CD14-positive monocyte (primary cell): ENCODE data around the gene DDX31. TPM values are rescaled to one million over a fixed set of nuclear protein-coding genes. Genes with fewer than 3 reads are reported as not detected.

Experiments
- DNase-seq, 3 donors: peaks; one replicate each; pipeline ENCODE4 v3.0.0-alpha.2; 2011 to 2022
- H2AFZ ChIP-seq: 2 replicates; pipeline ENCODE4 v1.6.0; 2012; ENCODE audit warnings: mild to moderate bottlenecking, low read depth, low read length, inconsistent platforms; ENCODE audit not compliant: insufficient read depth, poor library complexity, severe bottlenecking
- H3K27ac ChIP-seq, 2 donors: 1 replicate in 1 of 2; 2 replicates in 1 of 2; pipeline ENCODE4 v1.5.1; 2012 to 2013; ENCODE audit warnings: low read length in 2 of 2, control low read depth in 1 of 2, inconsistent platforms in 1 of 2, low read depth in 1 of 2, mild to moderate bottlenecking in 1 of 2
- H3K27me3 ChIP-seq, 2 donors: one replicate each; pipeline versions ENCODE4 v1.6.0 to v1.6.1; 2011 to 2013; ENCODE audit warnings: low read length in 2 of 2; ENCODE audit not compliant: control insufficient read depth in 2 of 2, insufficient read depth in 2 of 2
- H3K36me3 ChIP-seq, 2 donors: replicated peaks in 1 of 2; 1 replicate in 1 of 2; 2 replicates in 1 of 2; pipeline versions ENCODE4 v1.5.1 to v1.6.1; 2012 to 2013; ENCODE audit warnings: low read length in 2 of 2, control low read depth in 1 of 2, inconsistent platforms in 1 of 2, mild to moderate bottlenecking in 1 of 2; ENCODE audit not compliant: insufficient read depth in 2 of 2, control insufficient read depth in 1 of 2
- H3K4me1 ChIP-seq, 2 donors: 1 replicate in 1 of 2; 2 replicates in 1 of 2; pipeline versions ENCODE4 v1.5.1 to v1.6.1; 2012 to 2013; ENCODE audit warnings: low read length in 2 of 2, control low read depth in 1 of 2, inconsistent platforms in 1 of 2, mild to moderate bottlenecking in 1 of 2, moderate library complexity in 1 of 2; ENCODE audit not compliant: insufficient read depth in 2 of 2, control insufficient read depth in 1 of 2
- H3K4me2 ChIP-seq: replicated peaks from 2 replicates; pipeline ENCODE3; 2012; ENCODE audit warnings: low read length, moderate library complexity, mild to moderate bottlenecking; ENCODE audit not compliant: poor library complexity, severe bottlenecking; ENCODE audit errors: extremely low read depth
- H3K4me3 ChIP-seq, 3 experiments: fragments of 200-600 bp in 1 of 3; sonication (generic) in 1 of 3; replicated peaks in 1 of 3; 1 replicate in 2 of 3; 2 replicates in 1 of 3; pipeline ENCODE4 v1.5.1; 2011 to 2013; ENCODE audit warnings: low read length in 3 of 3, mild to moderate bottlenecking in 3 of 3, control low read depth in 2 of 3, low read depth in 2 of 3, inconsistent platforms in 1 of 3, moderate library complexity in 1 of 3
- H3K79me2 ChIP-seq: 2 replicates; pipeline ENCODE4 v1.6.0; 2012; ENCODE audit warnings: mild to moderate bottlenecking, control low read depth, inconsistent platforms, low read length, moderate library complexity; ENCODE audit not compliant: insufficient read depth
- H3K9ac ChIP-seq: 2 replicates; pipeline ENCODE4 v1.6.0; 2017; ENCODE audit warnings: low read length, mild to moderate bottlenecking; ENCODE audit not compliant: insufficient read depth, poor library complexity, severe bottlenecking
- H3K9me3 ChIP-seq, 2 donors: replicated peaks in 1 of 2; 1 replicate in 1 of 2; 2 replicates in 1 of 2; pipeline versions ENCODE4 v1.5.1 to v1.6.1; 2012 to 2013; ENCODE audit warnings: low read length in 2 of 2, control low read depth in 1 of 2; ENCODE audit not compliant: control insufficient read depth in 1 of 2, insufficient read depth in 1 of 2
- H4K20me1 ChIP-seq: 2 replicates; pipeline ENCODE4 v1.6.0; 2012; ENCODE audit warnings: mild to moderate bottlenecking, low read length, control low read depth, moderate library complexity; ENCODE audit not compliant: insufficient read depth
- H3K27ac Mint-ChIP-seq, 7 donors: one replicate each; pipeline ENCODE4 v1.8.0; 2020; ENCODE audit warnings: mild to moderate bottlenecking in 7 of 7, mixed read lengths in 7 of 7, moderate library complexity in 6 of 7, inconsistent platforms in 2 of 7
- H3K27me3 Mint-ChIP-seq, 3 donors: one replicate each; pipeline ENCODE4 v1.8.0; 2021 to 2022; ENCODE audit warnings: low read depth in 3 of 3, mild to moderate bottlenecking in 3 of 3, mixed read lengths in 3 of 3, moderate library complexity in 3 of 3, inconsistent platforms in 1 of 3
- H3K36me3 Mint-ChIP-seq, 2 donors: one replicate each; pipeline ENCODE4 v1.8.0; 2020; ENCODE audit warnings: mixed read lengths in 2 of 2, inconsistent platforms in 1 of 2, mild to moderate bottlenecking in 1 of 2
- H3K4me1 Mint-ChIP-seq: one replicate; pipeline ENCODE4 v1.8.0; 2020; ENCODE audit warnings: mild to moderate bottlenecking, mixed read lengths
- H3K4me3 Mint-ChIP-seq, 2 donors: one replicate each; pipeline ENCODE4 v1.8.0; 2020; ENCODE audit warnings: mild to moderate bottlenecking in 2 of 2, mixed read lengths in 2 of 2, moderate library complexity in 1 of 2
- H3K9me3 Mint-ChIP-seq, 7 donors: one replicate each; pipeline ENCODE4 v1.8.0; 2020 to 2022; ENCODE audit warnings: mixed read lengths in 7 of 7, mild to moderate bottlenecking in 6 of 7, moderate library complexity in 6 of 7, inconsistent platforms in 2 of 7
- CTCF ChIP-seq: fragments of 200-600 bp; IDR thresholded peaks from one replicate; pipeline ENCODE4 v1.8.0; 2022; ENCODE audit warnings: antibody characterized with exemption, mild to moderate bottlenecking
- WGBS: methylation state at CpG from one replicate; pipeline ENCODE4 v1.1.5; 2013; ENCODE audit warnings: missing lambda C conversion rate; ENCODE audit not compliant: insufficient coverage; 5-methylcytosine and 5-hydroxymethylcytosine counted together
- intact Hi-C, 2 donors: fragments of 100-400 bp; cut with micrococcal nuclease; formaldehyde crosslinking; loops; one replicate each; pipeline versions ENCODE4 v1.15.0 to v1.15.1; 2023
- polyA plus RNA-seq, 3 donors: library from polyadenylated mRNA; depleted of rRNA in 1 of 3; unstranded in 2 of 3; stranded (reverse) in 1 of 3; fragments of 300-500 nt in 2 of 3; fragments of >200 nt in 1 of 3; fragmentation: Illumina TruSeq in 2 of 3; gene quantifications; 1 replicate in 2 of 3; 2 replicates in 1 of 3; pipeline ENCODE4 v1.2.3, GENCODE V29; 2012 to 2021

The DDX31 gene
- polyA plus RNA-seq, 3 donors = 1.1 to 4.2 (median 1.5) TPM

- no peak for TF ChIP-seq CTCF
- H3K4me3 Mint-ChIP-seq = no peak overlapping the region
- Histone ChIP-seq H2AFZ (no peak overlapping the region), H3K79me2 (peaks cover 3% of the 10 kb centered on the region), H3K27ac (no peak overlapping the region), H3K4me2 (no peak overlapping the region), H3K4me3 (no peak overlapping the region), H3K9me3 (no peaks in the 10 kb centered on the region), H3K27me3 (no peaks in the 10 kb centered on the region), H3K36me3 (peaks cover 38 to 52% of the 10 kb centered on the region in 2 donors), H3K4me1 (no peaks in the 10 kb centered on the region), H3K9ac (no peak overlapping the region), H4K20me1 (no peaks in the 10 kb centered on the region)
- 97% methylated on average over 7 of the region's 12 CpGs for WGBS
- no peaks in the 10 kb centered on the region for H3K27me3 Mint-ChIP-seq
- intact Hi-C loops = loop anchor here in 1 of 2 donors (10.0 kb wide), 1 partner anchor 212 kb away; the partner anchor contains the start of genes AK8 and SPACA9
- no peaks in the 10 kb centered on the region for H3K4me1 Mint-ChIP-seq
- DNase-seq = no peak
- H3K36me3 Mint-ChIP-seq = peaks cover 26 to 41% of the 10 kb centered on the region in 2 donors
- no peak overlapping the region for H3K27ac Mint-ChIP-seq
- H3K9me3 Mint-ChIP-seq = no peaks in the 10 kb centered on the region
Measured at GRCh38 chr9:132662152-132662945, 7.4 kb downstream of the DDX31 start.

GRCh38 chr9:132656299-132656698, 13.5 kb downstream of the DDX31 start:
- no peak overlapping the region for H3K4me3 Mint-ChIP-seq
- 97% methylated on average over 7 of the region's 7 CpGs for WGBS
- no peak overlapping the region for H3K4me3 ChIP-seq
- H3K9me3 ChIP-seq = no peaks in the 10 kb centered on the region
- TF ChIP-seq CTCF = no peak
- H3K4me1 Mint-ChIP-seq = peaks cover 2% of the 10 kb centered on the region
- no peak overlapping the region for H2AFZ ChIP-seq
- H3K36me3 ChIP-seq = peaks cover 44 to 58% of the 10 kb centered on the region in 2 donors
- H3K27ac Mint-ChIP-seq = no peak overlapping the region
- H3K36me3 Mint-ChIP-seq = peaks cover 47 to 62% of the 10 kb centered on the region in 2 donors
- H3K27ac ChIP-seq = no peak overlapping the region
- H3K4me1 ChIP-seq = no peaks in the 10 kb centered on the region
- no peaks in the 10 kb centered on the region for H3K27me3 Mint-ChIP-seq
- H3K79me2 ChIP-seq = no peaks in the 10 kb centered on the region
- no peak overlapping the region for H3K9ac ChIP-seq
- H4K20me1 ChIP-seq = no peaks in the 10 kb centered on the region
- no peak overlapping the region for H3K4me2 ChIP-seq
- H3K27me3 ChIP-seq = no peaks in the 10 kb centered on the region
- intact Hi-C loops = no loop called here
- H3K9me3 Mint-ChIP-seq = no peaks in the 10 kb centered on the region
- DNase-seq = no peak
